ENCODE data around the gene WDR48. TPM values are rescaled to one million over a fixed set of nuclear protein-coding genes. Genes with fewer than 3 reads are reported as not detected.

Gene WDR48
- total RNA-seq, 1 donor from 2014 or later: 81.0 TPM

- H3K4me1 ChIP-seq: peaks cover 4 to 6% of the 10 kb centered on the region in 2 donors
- intact Hi-C loops (cut with DNase I): no loop called here
- TF ChIP-seq, protein P1, sequence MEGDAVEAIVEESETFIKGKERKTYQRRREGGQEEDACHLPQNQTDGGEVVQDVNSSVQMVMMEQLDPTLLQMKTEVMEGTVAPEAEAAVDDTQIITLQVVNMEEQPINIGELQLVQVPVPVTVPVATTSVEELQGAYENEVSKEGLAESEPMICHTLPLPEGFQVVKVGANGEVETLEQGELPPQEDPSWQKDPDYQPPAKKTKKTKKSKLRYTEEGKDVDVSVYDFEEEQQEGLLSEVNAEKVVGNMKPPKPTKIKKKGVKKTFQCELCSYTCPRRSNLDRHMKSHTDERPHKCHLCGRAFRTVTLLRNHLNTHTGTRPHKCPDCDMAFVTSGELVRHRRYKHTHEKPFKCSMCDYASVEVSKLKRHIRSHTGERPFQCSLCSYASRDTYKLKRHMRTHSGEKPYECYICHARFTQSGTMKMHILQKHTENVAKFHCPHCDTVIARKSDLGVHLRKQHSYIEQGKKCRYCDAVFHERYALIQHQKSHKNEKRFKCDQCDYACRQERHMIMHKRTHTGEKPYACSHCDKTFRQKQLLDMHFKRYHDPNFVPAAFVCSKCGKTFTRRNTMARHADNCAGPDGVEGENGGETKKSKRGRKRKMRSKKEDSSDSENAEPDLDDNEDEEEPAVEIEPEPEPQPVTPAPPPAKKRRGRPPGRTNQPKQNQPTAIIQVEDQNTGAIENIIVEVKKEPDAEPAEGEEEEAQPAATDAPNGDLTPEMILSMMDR (IDR thresholded peaks at IDR 0.05): no peak
- no peaks in the 10 kb centered on the region for H3K9me3 ChIP-seq
- H3K4me3 ChIP-seq: no peak overlapping the region
- peaks cover 17 to 31% of the 10 kb centered on the region in 2 donors for H3K36me3 ChIP-seq
- no peaks in the 10 kb centered on the region for H3K27me3 ChIP-seq
- H3K27ac ChIP-seq: peak overlapping the region; percentile 32 to 35
- DNase-seq (ENCODE audit: low spot score in 2 of 2): no peak
These were observed 12.8 kb downstream of the WDR48 start for GRCh38 chr3:39064646-39065045.

- Histone ChIP-seq H3K36me3 (peaks cover 19 to 37% of the 10 kb centered on the region in 2 donors), H3K27ac (peak overlapping the region; percentile 32 to 35)
- intact Hi-C loops (cut with DNase I): no loop called here
These were observed 13.4 kb downstream of the WDR48 start for GRCh38 chr3:39065197-39065596.

GRCh38 chr3:39067286-39067685 is 15.5 kb downstream of the WDR48 start:
- no peaks in the 10 kb centered on the region for H3K9me3 ChIP-seq
- intact Hi-C loops (cut with DNase I): no loop called here
- H3K36me3 ChIP-seq: peaks cover 19 to 50% of the 10 kb centered on the region in 2 donors
- no peak overlapping the region for H3K27ac ChIP-seq
- no peak overlapping the region for H3K4me3 ChIP-seq
- TF ChIP-seq, protein P1 (IDR thresholded peaks at IDR 0.05): no peak
- no peaks in the 10 kb centered on the region for H3K27me3 ChIP-seq
- DNase-seq (ENCODE audit: low spot score in 2 of 2): no peak
- H3K4me1 ChIP-seq: peaks cover 4 to 6% of the 10 kb centered on the region in 2 donors

More at GRCh38 chr3:39065197-39065596, 13.4 kb downstream of the WDR48 start:
- TF ChIP-seq, protein P1 (IDR thresholded peaks at IDR 0.05): peak in 1 of 3 experiments; percentile 24
- H3K9me3 ChIP-seq: no peaks in the 10 kb centered on the region
- no peaks in the 10 kb centered on the region for H3K27me3 ChIP-seq
- H3K4me1 ChIP-seq: peaks cover 4 to 6% of the 10 kb centered on the region in 2 donors
- H3K4me3 ChIP-seq: no peak overlapping the region
- no peak for DNase-seq (ENCODE audit: low spot score in 2 of 2)

DNA sequence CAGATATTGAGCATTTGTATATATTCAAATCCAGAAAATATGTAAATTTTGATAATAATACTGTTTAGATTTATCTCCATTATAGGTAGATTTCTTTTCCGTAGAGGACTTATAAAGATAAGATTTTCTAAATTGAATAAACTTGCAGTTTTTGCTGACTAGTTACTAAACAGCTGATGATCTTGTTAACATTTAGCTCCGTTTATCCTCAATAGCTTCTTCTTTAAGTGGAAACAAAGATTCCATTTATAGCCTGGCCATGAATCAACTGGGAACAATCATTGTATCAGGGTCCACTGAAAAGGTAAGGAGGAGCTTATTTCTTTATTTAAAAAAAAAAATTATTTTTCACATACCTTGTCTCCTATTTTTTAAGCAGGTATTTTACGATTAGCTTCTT is 16.7 kb downstream of the WDR48 start:
- TF ChIP-seq, protein P1 (IDR thresholded peaks at IDR 0.05): no peak
- intact Hi-C loops (cut with DNase I): no loop called here
- H3K27ac ChIP-seq: no peak overlapping the region
- H3K9me3 ChIP-seq: no peaks in the 10 kb centered on the region
- no peak overlapping the region for H3K4me3 ChIP-seq
- H3K27me3 ChIP-seq: no peaks in the 10 kb centered on the region
- peaks cover 23 to 60% of the 10 kb centered on the region in 2 donors for H3K36me3 ChIP-seq
- peaks cover 4 to 6% of the 10 kb centered on the region in 2 donors for H3K4me1 ChIP-seq
- no peak for DNase-seq (ENCODE audit: low spot score in 2 of 2)

DNA sequence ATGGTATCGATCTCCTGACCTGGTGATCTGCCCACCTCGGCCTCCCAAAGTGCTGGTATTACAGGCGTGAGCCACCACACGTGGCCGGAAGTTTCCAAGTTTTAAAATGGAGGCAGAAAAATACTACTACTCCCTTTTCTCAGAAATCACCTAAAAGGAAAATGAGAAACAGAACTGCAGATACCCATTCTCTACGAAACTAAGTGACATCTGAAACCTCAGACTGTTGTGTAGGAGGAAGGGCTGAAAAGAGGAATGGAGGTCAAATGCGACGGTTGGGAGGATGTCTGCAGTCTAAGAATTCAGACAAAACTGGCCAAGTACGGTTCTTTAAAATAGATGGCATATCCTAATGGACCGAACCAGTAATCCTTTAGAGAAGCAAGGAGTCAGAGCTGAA is 24.1 kb downstream of the WDR48 start:
- peaks cover 50 to 88% of the 10 kb centered on the region in 2 donors for H3K36me3 ChIP-seq
- TF ChIP-seq, protein P1 (IDR thresholded peaks at IDR 0.05): no peak
- H3K4me3 ChIP-seq: no peak overlapping the region
- no peak for DNase-seq (ENCODE audit: low spot score in 2 of 2)
- no peaks in the 10 kb centered on the region for H3K4me1 ChIP-seq
- no peaks in the 10 kb centered on the region for H3K9me3 ChIP-seq
- no peak overlapping the region for H3K27ac ChIP-seq
- intact Hi-C loops (cut with DNase I): no loop called here
- no peaks in the 10 kb centered on the region for H3K27me3 ChIP-seq

GRCh38 chr3:39079530-39079929 is 27.7 kb downstream of the WDR48 start:
- H3K4me3 ChIP-seq: no peak overlapping the region
- intact Hi-C loops (cut with DNase I): no loop called here
- H3K27me3 ChIP-seq: no peaks in the 10 kb centered on the region
- no peaks in the 10 kb centered on the region for H3K4me1 ChIP-seq
- no peaks in the 10 kb centered on the region for H3K9me3 ChIP-seq
- TF ChIP-seq, protein P1 (IDR thresholded peaks at IDR 0.05): no peak
- DNase-seq (ENCODE audit: low spot score in 2 of 2): no peak
- no peak overlapping the region for H3K27ac ChIP-seq
- peaks cover 40 to 84% of the 10 kb centered on the region in 2 donors for H3K36me3 ChIP-seq
